Activated naive CD8-positive, alpha-beta T cell treated with anti-CD3 and anti-CD28 coated beads, Interleukin-2, amount 50 U/mL, for 24 hours (primary cell): ENCODE data around the gene ZNF782.
"Not testable (repeated sequence)": the region's sequence is repeated elsewhere in the genome, so short reads cannot be mapped to it uniquely, and the experiment has no call there.

Experiments
- ATAC-seq: fragments of 150-1000 bp; cut with Tn5 transposase; one replicate; pipeline ENCODE4 v1.10.0; 2021
- DNase-seq: peaks from one replicate; pipeline ENCODE4 v3.0.0; 2021
- H3K27ac Mint-ChIP-seq: one replicate; pipeline ENCODE4 v1.8.0; 2021; ENCODE audit warnings: mild to moderate bottlenecking, mixed read lengths
- H3K27me3 Mint-ChIP-seq: one replicate; pipeline ENCODE4 v1.8.0; 2021; ENCODE audit warnings: mixed read lengths
- H3K36me3 Mint-ChIP-seq: one replicate; pipeline ENCODE4 v1.8.0; 2021; ENCODE audit warnings: low read depth, mixed read lengths
- H3K4me1 Mint-ChIP-seq: one replicate; pipeline ENCODE4 v1.8.0; 2021; ENCODE audit warnings: mixed read lengths
- H3K4me3 Mint-ChIP-seq: one replicate; pipeline ENCODE4 v1.8.0; 2021; ENCODE audit warnings: mild to moderate bottlenecking, moderate library complexity, mixed read lengths
- H3K9me3 Mint-ChIP-seq: one replicate; pipeline ENCODE4 v1.8.0; 2021; ENCODE audit warnings: mixed read lengths

Gene ZNF782

GRCh38 chr9:96853781-96854650 lies at the start of gene ZNF782:
Gene ZNF782, minus strand, starts transcription at chr9:96854514. Its CDS starts 2,553 bp downstream, at chr9:96851961.
- peak; percentile 91 for ATAC-seq
- Mint-ChIP-seq H3K27me3 (peaks cover 11% of the 10 kb centered on the region), H3K4me1 (peaks cover 55% of the 10 kb centered on the region)

GRCh38 chr9:96900010-96900409 lies 45.7 kb upstream of the ZNF782 start:
- DNase-seq, H3K9me3 Mint-ChIP-seq, H3K4me3 Mint-ChIP-seq, H3K27me3 Mint-ChIP-seq, H3K27ac Mint-ChIP-seq, H3K36me3 Mint-ChIP-seq, ATAC-seq, H3K4me1 Mint-ChIP-seq: not testable (repeated sequence)

More at GRCh38 chr9:96853781-96854650, at the start of gene ZNF782:
- peaks cover 9% of the 10 kb centered on the region for H3K9me3 Mint-ChIP-seq
- peak within 1 kb of the TSS; percentile 99 for H3K27ac Mint-ChIP-seq
- peaks cover 17% of the 10 kb centered on the region for H3K36me3 Mint-ChIP-seq
- peak; percentile 85 for DNase-seq
- peak within 1 kb of the TSS; percentile 100 for H3K4me3 Mint-ChIP-seq

GRCh38 chr9:96892131-96892530 lies 37.8 kb upstream of the ZNF782 start:
- Mint-ChIP-seq H3K9me3 (peaks cover 8% of the 10 kb centered on the region), H3K36me3 (peaks cover 24% of the 10 kb centered on the region), H3K4me3 (no peak overlapping the region), H3K4me1 (no peaks in the 10 kb centered on the region), H3K27me3 (no peaks in the 10 kb centered on the region), H3K27ac (no peak overlapping the region)
- DNase-seq (no peak), ATAC-seq (no peak)

GRCh38 chr9:96888591-96888990 lies 34.3 kb upstream of the ZNF782 start:
- Mint-ChIP-seq H3K4me1 (no peaks in the 10 kb centered on the region), H3K36me3 (peaks cover 21% of the 10 kb centered on the region), H3K9me3 (peaks cover 12% of the 10 kb centered on the region), H3K4me3 (no peak overlapping the region), H3K27me3 (no peaks in the 10 kb centered on the region), H3K27ac (no peak overlapping the region)
- DNase-seq (no peak), ATAC-seq (no peak)

- Mint-ChIP-seq H3K27me3 (peaks cover 2% of the 10 kb centered on the region), H3K4me1 (no peaks in the 10 kb centered on the region), H3K36me3 (peaks cover 8% of the 10 kb centered on the region), H3K27ac (no peak overlapping the region), H3K9me3 (peaks cover 15% of the 10 kb centered on the region), H3K4me3 (no peak overlapping the region)
- DNase-seq: no peak
- no peak for ATAC-seq
Measured at GRCh38 chr9:96885424-96885823, 31.1 kb upstream of the ZNF782 start.

GRCh38 chr9:96884443-96884842 lies 30.1 kb upstream of the ZNF782 start:
- peaks cover 8% of the 10 kb centered on the region for H3K36me3 Mint-ChIP-seq
- no peak overlapping the region for H3K4me3 Mint-ChIP-seq
- ATAC-seq (peak; percentile 40), DNase-seq (no peak)
- H3K27me3 Mint-ChIP-seq: peaks cover 6% of the 10 kb centered on the region
- H3K27ac Mint-ChIP-seq: no peak overlapping the region
- H3K9me3 Mint-ChIP-seq: peaks cover 15% of the 10 kb centered on the region
- no peaks in the 10 kb centered on the region for H3K4me1 Mint-ChIP-seq

GRCh38 chr9:96883922-96884321 lies 29.6 kb upstream of the ZNF782 start:
- no peaks in the 10 kb centered on the region for H3K4me1 Mint-ChIP-seq
- no peak overlapping the region for H3K4me3 Mint-ChIP-seq
- peaks cover 8% of the 10 kb centered on the region for H3K36me3 Mint-ChIP-seq
- ATAC-seq: no peak
- peaks cover 11% of the 10 kb centered on the region for H3K27me3 Mint-ChIP-seq
- H3K9me3 Mint-ChIP-seq: peaks cover 15% of the 10 kb centered on the region
- no peak overlapping the region for H3K27ac Mint-ChIP-seq
- no peak for DNase-seq

- H3K36me3 Mint-ChIP-seq: peaks cover 2% of the 10 kb centered on the region
- H3K4me1 Mint-ChIP-seq: peaks cover 28% of the 10 kb centered on the region
- H3K9me3 Mint-ChIP-seq: peaks cover 3% of the 10 kb centered on the region
- peak overlapping the region; percentile 32 for H3K4me3 Mint-ChIP-seq
- H3K27me3 Mint-ChIP-seq: peaks cover 53% of the 10 kb centered on the region
- DNase-seq: no peak
- ATAC-seq: no peak
- no peak overlapping the region for H3K27ac Mint-ChIP-seq
Measured at GRCh38 chr9:96877269-96877668, 23.0 kb upstream of the ZNF782 start.

- H3K27me3 Mint-ChIP-seq: peaks cover 51% of the 10 kb centered on the region
- no peaks in the 10 kb centered on the region for H3K9me3 Mint-ChIP-seq
- DNase-seq (peak; percentile 53), ATAC-seq (peak; percentile 80)
- H3K27ac Mint-ChIP-seq: peak overlapping the region; percentile 52
- peaks cover 2% of the 10 kb centered on the region for H3K36me3 Mint-ChIP-seq
- H3K4me3 Mint-ChIP-seq: peak overlapping the region; percentile 81
- peaks cover 28% of the 10 kb centered on the region for H3K4me1 Mint-ChIP-seq
Measured at GRCh38 chr9:96875461-96876142, 21.3 kb upstream of the ZNF782 start.

- Mint-ChIP-seq H3K27me3 (peaks cover 51% of the 10 kb centered on the region), H3K9me3 (no peaks in the 10 kb centered on the region), H3K36me3 (peaks cover 2% of the 10 kb centered on the region), H3K27ac (peak overlapping the region; percentile 52), H3K4me1 (peaks cover 28% of the 10 kb centered on the region), H3K4me3 (peak overlapping the region; percentile 81)
- ATAC-seq: peak; percentile 90
- no peak for DNase-seq
Measured at GRCh38 chr9:96874947-96875460, 20.7 kb upstream of the ZNF782 start.

GRCh38 chr9:96874201-96874785 lies 20.0 kb upstream of the ZNF782 start:
- DNase-seq (no peak), ATAC-seq (no peak)
- peaks cover 28% of the 10 kb centered on the region for H3K4me1 Mint-ChIP-seq
- H3K4me3 Mint-ChIP-seq: no peak overlapping the region
- no peak overlapping the region for H3K27ac Mint-ChIP-seq
- peaks cover 46% of the 10 kb centered on the region for H3K27me3 Mint-ChIP-seq
- H3K9me3 Mint-ChIP-seq: no peaks in the 10 kb centered on the region
- H3K36me3 Mint-ChIP-seq: peaks cover 2% of the 10 kb centered on the region

GRCh38 chr9:96871176-96871575 lies 16.9 kb upstream of the ZNF782 start:
- peaks cover 21% of the 10 kb centered on the region for H3K27me3 Mint-ChIP-seq
- H3K27ac Mint-ChIP-seq: no peak overlapping the region
- H3K9me3 Mint-ChIP-seq: no peaks in the 10 kb centered on the region
- peaks cover 2% of the 10 kb centered on the region for H3K36me3 Mint-ChIP-seq
- DNase-seq: no peak
- ATAC-seq: no peak
- H3K4me1 Mint-ChIP-seq: peaks cover 24% of the 10 kb centered on the region
- no peak overlapping the region for H3K4me3 Mint-ChIP-seq

- no peaks in the 10 kb centered on the region for H3K36me3 Mint-ChIP-seq
- no peak overlapping the region for H3K27ac Mint-ChIP-seq
- no peak for ATAC-seq
- DNase-seq: no peak
- peaks cover 6% of the 10 kb centered on the region for H3K27me3 Mint-ChIP-seq
- H3K4me1 Mint-ChIP-seq: peaks cover under 1% of the 10 kb centered on the region
- H3K4me3 Mint-ChIP-seq: no peak overlapping the region
- peaks cover 5% of the 10 kb centered on the region for H3K9me3 Mint-ChIP-seq
Measured at GRCh38 chr9:96868709-96869108, 14.4 kb upstream of the ZNF782 start.

- Mint-ChIP-seq H3K36me3 (no peaks in the 10 kb centered on the region), H3K9me3 (peaks cover 5% of the 10 kb centered on the region), H3K27ac (no peak overlapping the region), H3K4me3 (no peak overlapping the region), H3K27me3 (no peaks in the 10 kb centered on the region), H3K4me1 (no peaks in the 10 kb centered on the region)
- no peak for DNase-seq
- ATAC-seq: no peak
Measured at GRCh38 chr9:96867079-96867804, 12.9 kb upstream of the ZNF782 start.
